ENCODE data around the gene TMEM61. TPM values are rescaled to one million over a fixed set of nuclear protein-coding genes. Genes with fewer than 3 reads are reported as not detected.
"Not testable (repeated sequence)": the region's sequence is repeated elsewhere in the genome, so short reads cannot be mapped to it uniquely, and the experiment has no call there.

Gene TMEM61
- total and polyA plus RNA-seq, 2 experiments from 2014 or later: 0.22 to 0.90 TPM

- Histone ChIP-seq H3K9me3 (ENCODE audit: low read depth) (no peaks in the 10 kb centered on the region), H2AFZ (no peak overlapping the region), H3K4me1 (ENCODE audit: insufficient read depth) (peaks cover 17% of the 10 kb centered on the region), H3K79me2 (no peaks in the 10 kb centered on the region), H3K9me2 (replicated peaks; ENCODE audit: insufficient read depth) (no peaks in the 10 kb centered on the region), H3K4me2 (no peak overlapping the region), H3K36me3 (replicated peaks; ENCODE audit: insufficient read depth, low read depth) (no peaks in the 10 kb centered on the region), H4K20me1 (ENCODE audit: insufficient read depth, poor library complexity, severe bottlenecking) (no peaks in the 10 kb centered on the region), H3K27ac (no peak overlapping the region), H3K4me3 (no peak overlapping the region), H3K27me3 (no peaks in the 10 kb centered on the region)
- WGBS (ENCODE audit: low lambda C conversion rate, missing lambda C conversion rate): 86% methylated on average over 4 of the region's 4 CpGs
- no peak for DNase-seq (ENCODE audit: low spot score)
- TF ChIP-seq EZH2 (IDR thresholded peaks at IDR 0.05; ENCODE audit: borderline replicate concordance): no peak
Observed at GRCh38 chr1:54936791-54937190, 43.6 kb upstream of the TMEM61 start.

GRCh38 chr1:54937469-54937868, 43.0 kb upstream of the TMEM61 start:
- no peak for DNase-seq (ENCODE audit: low spot score)
- H3K4me2 ChIP-seq: no peak overlapping the region
- H2AFZ ChIP-seq: no peak overlapping the region

GRCh38 chr1:54938955-54939354, 41.5 kb upstream of the TMEM61 start:
- not testable (repeated sequence) for H3K4me3 ChIP-seq; H3K4me2 ChIP-seq; H3K36me3 ChIP-seq (replicated peaks; ENCODE audit: insufficient read depth, low read depth); H3K79me2 ChIP-seq; H4K20me1 ChIP-seq (ENCODE audit: insufficient read depth, poor library complexity, severe bottlenecking); H3K9me2 ChIP-seq (replicated peaks; ENCODE audit: insufficient read depth); DNase-seq (ENCODE audit: low spot score); H3K9me3 ChIP-seq (ENCODE audit: low read depth); H2AFZ ChIP-seq; H3K27me3 ChIP-seq; H3K27ac ChIP-seq
- 70% methylated on average over 4 of the region's 4 CpGs for WGBS (ENCODE audit: low lambda C conversion rate, missing lambda C conversion rate)
- peaks cover 17% of the 10 kb centered on the region for H3K4me1 ChIP-seq (ENCODE audit: insufficient read depth)

More at GRCh38 chr1:54937469-54937868, 43.0 kb upstream of the TMEM61 start:
- peaks cover 17% of the 10 kb centered on the region for H3K4me1 ChIP-seq (ENCODE audit: insufficient read depth)
- H3K27me3 ChIP-seq: no peaks in the 10 kb centered on the region
- no peaks in the 10 kb centered on the region for H3K36me3 ChIP-seq (replicated peaks; ENCODE audit: insufficient read depth, low read depth)
- H3K27ac ChIP-seq: no peak overlapping the region
- H4K20me1 ChIP-seq (ENCODE audit: insufficient read depth, poor library complexity, severe bottlenecking): no peaks in the 10 kb centered on the region
- TF ChIP-seq EZH2phosphoT487 (IDR thresholded peaks at IDR 0.05; ENCODE audit: low read depth, severe bottlenecking, unreplicated experiment) (no peak), EZH2 (IDR thresholded peaks at IDR 0.05; ENCODE audit: borderline replicate concordance) (no peak), CTCF (IDR thresholded peaks at IDR 0.05; ENCODE audit: poor library complexity) (no peak)
- no peaks in the 10 kb centered on the region for H3K9me3 ChIP-seq (ENCODE audit: low read depth)
- no peaks in the 10 kb centered on the region for H3K9me2 ChIP-seq (replicated peaks; ENCODE audit: insufficient read depth)
- WGBS (ENCODE audit: low lambda C conversion rate, missing lambda C conversion rate): 33% methylated on average over 1 of the region's 1 CpG
- H3K4me3 ChIP-seq: no peak overlapping the region
- no peaks in the 10 kb centered on the region for H3K79me2 ChIP-seq

GRCh38 chr1:54940042-54940441, 40.4 kb upstream of the TMEM61 start:
- Histone ChIP-seq H3K27me3 (no peaks in the 10 kb centered on the region), H2AFZ (no peak overlapping the region), H3K79me2 (no peaks in the 10 kb centered on the region), H3K36me3 (replicated peaks; ENCODE audit: insufficient read depth, low read depth) (no peaks in the 10 kb centered on the region), H3K4me2 (no peak overlapping the region), H3K4me3 (no peak overlapping the region), H3K4me1 (ENCODE audit: insufficient read depth) (peaks cover 12% of the 10 kb centered on the region), H3K9me2 (replicated peaks; ENCODE audit: insufficient read depth) (no peaks in the 10 kb centered on the region), H3K27ac (peak overlapping the region; percentile 61), H3K9me3 (ENCODE audit: low read depth) (no peaks in the 10 kb centered on the region), H4K20me1 (ENCODE audit: insufficient read depth, poor library complexity, severe bottlenecking) (no peaks in the 10 kb centered on the region)
- TF ChIP-seq EZH2 (IDR thresholded peaks at IDR 0.05; ENCODE audit: borderline replicate concordance): no peak
- no peak for TF ChIP-seq EZH2phosphoT487 (IDR thresholded peaks at IDR 0.05; ENCODE audit: low read depth, severe bottlenecking, unreplicated experiment)
- TF ChIP-seq CTCF (IDR thresholded peaks at IDR 0.05; ENCODE audit: poor library complexity): no peak
- no peak for DNase-seq (ENCODE audit: low spot score)

All from hepatocyte (in vitro differentiated cells).